GM12878 (cell line): Measurements from ENCODE around the gene NRM. TPM values are rescaled to one million over a fixed set of nuclear protein-coding genes. Genes with fewer than 3 reads are reported as not detected.

Experiments
- ATAC-seq: fragments of 200-7000 bp; cut with Tn5 transposase; 3 replicates; pipeline ENCODE4 v1.9.1; 2020; ENCODE audit warnings: mild to moderate bottlenecking, moderate library complexity
- BruUV-seq: library from RNA; stranded (reverse); fragments of 400-500 nt; replicated peaks from 2 replicates; lab custom pipeline; 2021; lab: Mats Ljungman, UMichigan
- CTCF ChIA-PET: fragments of 300-600 bp; sonication (Branson Sonifier 250); formaldehyde crosslinking; extraction: SDS; loops from one replicate; lab custom pipeline; 2021; ENCODE audit warnings: inconsistent platforms; lab: Yijun Ruan, JAX
- POLR2A ChIA-PET: fragments of 350-600 bp; formaldehyde crosslinking; extraction: SDS; loops from one replicate; lab custom pipeline; 2021; ENCODE audit warnings: inconsistent platforms; lab: Charles Lee
- RAD21 ChIA-PET: fragments of 300-600 bp; sonication (Branson Sonifier 250); formaldehyde crosslinking; loops from one replicate; lab custom pipeline; 2023; ENCODE audit warnings: antibody characterized with exemption; ENCODE audit not compliant: unreplicated experiment; lab: Charles Lee
- SMC1A ChIA-PET: fragments of 300-600 bp; sonication (Branson Sonifier 250); formaldehyde crosslinking; loops from one replicate; lab custom pipeline; 2023; ENCODE audit not compliant: unreplicated experiment, uncharacterized antibody; lab: Charles Lee
- DNase-seq: peaks from one replicate; pipeline ENCODE4 v3.0.0-alpha.2; 2011; ENCODE audit warnings: low read depth, low spot score
- FAIRE-seq: peaks from 3 replicates; lab custom pipeline; 2011; peaks lifted over from hg19 to GRCh38; lab: Jason Lieb, UNC
- H2AFZ ChIP-seq: 2 replicates; pipeline ENCODE4 v1.6.0; 2011; ENCODE audit warnings: low read depth, low read length, control low read depth; ENCODE audit not compliant: control insufficient read depth
- H3K27ac ChIP-seq: 2 replicates; pipeline ENCODE4 v1.5.1; 2011; ENCODE audit warnings: control low read depth; ENCODE audit not compliant: control insufficient read depth, insufficient read depth
- H3K27me3 ChIP-seq, 2 experiments: replicated peaks in 1 of 2; 2 replicates each; pipeline versions ENCODE4 v1.6.0 to v1.6.1; 2011; ENCODE audit warnings: low read length in 1 of 2; ENCODE audit not compliant: control insufficient read depth in 2 of 2, insufficient read depth in 2 of 2
- H3K36me3 ChIP-seq, 2 experiments: 2 replicates each; pipeline ENCODE4 v1.5.1; 2011; ENCODE audit warnings: low read length in 1 of 2; ENCODE audit not compliant: control insufficient read depth in 2 of 2, insufficient read depth in 2 of 2
- H3K4me1 ChIP-seq: 2 replicates; pipeline ENCODE4 v1.6.1; 2011; ENCODE audit warnings: mild to moderate bottlenecking, low read length, moderate library complexity, mixed read lengths; ENCODE audit not compliant: control insufficient read depth, insufficient read depth
- H3K4me2 ChIP-seq: 2 replicates; pipeline ENCODE4 v1.6.0; 2011; ENCODE audit warnings: control low read depth; ENCODE audit not compliant: control insufficient read depth, insufficient read depth
- H3K4me3 ChIP-seq: fragments of 200-600 bp; sonication (generic); 2 replicates; pipeline ENCODE4 v1.5.1; 2016
- H3K79me2 ChIP-seq: 2 replicates; pipeline ENCODE4 v1.6.0; 2011; ENCODE audit warnings: low read length; ENCODE audit not compliant: control insufficient read depth, insufficient read depth
- H3K9ac ChIP-seq: 2 replicates; pipeline ENCODE4 v1.8.0; 2011; ENCODE audit warnings: low read length, control low read depth, mixed read lengths; ENCODE audit not compliant: control insufficient read depth, insufficient read depth
- H3K9me3 ChIP-seq: replicated peaks from 3 replicates; pipeline ENCODE4 v1.5.1; 2011; ENCODE audit warnings: mild to moderate bottlenecking, low read length; ENCODE audit not compliant: control insufficient read depth, insufficient read depth
- H4K20me1 ChIP-seq: 2 replicates; pipeline ENCODE4 v1.6.0; 2011; ENCODE audit not compliant: control insufficient read depth, insufficient read depth
- BACH1 ChIP-seq: fragments of 450-650 bp; IDR thresholded peaks from 2 replicates; pipeline ENCODE4 v1.6.1; 2017; ENCODE audit warnings: mild to moderate bottlenecking, borderline replicate concordance
- FOXK2 ChIP-seq: fragments of 450-650 bp; IDR thresholded peaks from 2 replicates; pipeline ENCODE4 v1.6.1; 2017; ENCODE audit warnings: mild to moderate bottlenecking, moderate library complexity
- GATAD2B ChIP-seq: fragments of 450-650 bp; conservative IDR thresholded peaks from 2 replicates; pipeline ENCODE4 v1.6.1; 2017; ENCODE audit warnings: low read depth, mild to moderate bottlenecking, moderate library complexity
- HCFC1 ChIP-seq: fragments of 150-350 bp; IDR thresholded peaks from 2 replicates; pipeline ENCODE4 v1.6.1; 2014; ENCODE audit warnings: low read length
- HDAC2 ChIP-seq: fragments of 200-600 bp; sonication (generic); IDR thresholded peaks from 2 replicates; pipeline ENCODE4 v1.6.1; 2017
- KAT2A ChIP-seq: conservative IDR thresholded peaks from 2 replicates; pipeline ENCODE4 v1.6.1; 2011; ENCODE audit warnings: low read depth, low read length; ENCODE audit not compliant: control insufficient read depth
- MEF2B ChIP-seq: fragments of 450-650 bp; IDR thresholded peaks from 2 replicates; pipeline ENCODE4 v1.6.1; 2018; ENCODE audit warnings: mild to moderate bottlenecking, moderate library complexity; ENCODE audit not compliant: partially characterized antibody, poor library complexity, severe bottlenecking
- MXI1 ChIP-seq: fragments of 150-350 bp; IDR thresholded peaks from 2 replicates; pipeline ENCODE4 v1.6.1; 2011; ENCODE audit warnings: low read depth, mild to moderate bottlenecking, inconsistent platforms, low read length, improper control_type of control experiment
- NFXL1 ChIP-seq: fragments of 450-650 bp; IDR thresholded peaks from 2 replicates; pipeline ENCODE4 v1.6.1; 2017; ENCODE audit warnings: antibody characterized with exemption, mild to moderate bottlenecking, borderline replicate concordance
- PAX5 ChIP-seq: IDR thresholded peaks from 2 replicates; pipeline ENCODE4 v1.6.1; 2011; ENCODE audit warnings: low read depth, low read length, borderline replicate concordance
- POLR2A ChIP-seq: IDR thresholded peaks from 2 replicates; pipeline ENCODE4 v1.6.1; 2011; ENCODE audit warnings: low read depth, mild to moderate bottlenecking, low read length
- TCF3 ChIP-seq: IDR thresholded peaks from 2 replicates; pipeline ENCODE4 v1.6.1; 2012; ENCODE audit warnings: low read depth, mild to moderate bottlenecking, low read length, borderline replicate concordance; ENCODE audit not compliant: insufficient read depth
- ZNF207 ChIP-seq: fragments of 450-650 bp; IDR thresholded peaks from 2 replicates; pipeline ENCODE4 v1.6.1; 2014; ENCODE audit warnings: antibody characterized with exemption, mild to moderate bottlenecking, borderline replicate concordance
- WGBS: methylation state at CpG from one replicate; pipeline ENCODE4 v1.1.6; 2016; ENCODE audit warnings: low lambda C conversion rate; ENCODE audit not compliant: insufficient replicate concordance, insufficient coverage; ENCODE audit errors: missing lambda C conversion rate; 5-methylcytosine and 5-hydroxymethylcytosine counted together
- in situ Hi-C: fragments of 300-500 bp; cut with MboI; formaldehyde crosslinking; loops from 9 replicates; pipeline ENCODE4 v1.14.3; 2018; ENCODE audit warnings: mixed read lengths
- intact Hi-C: fragments of 100-400 bp; cut with micrococcal nuclease; formaldehyde crosslinking; loops from one replicate; pipeline ENCODE4 v1.14.2; 2022; ENCODE audit not compliant: unreplicated experiment
- polyA plus RNA-seq, 11 experiments: library from polyadenylated mRNA; depleted of rRNA in 4 of 11; unstranded in 6 of 11; stranded (reverse) in 5 of 11; fragments of >200 nt; fragmentation: Nextera tagmentation in 4 of 11; fragmentation: Illumina TruSeq in 1 of 11; extraction: Ambion mirVana in 4 of 11; extraction: Trizol in 1 of 11; gene quantifications; 1 replicate in 1 of 11; 2 replicates in 10 of 11; pipeline versions ENCODE4 v1.2.1 to v1.2.3, GENCODE V29; 2011 to 2016; ENCODE audit warnings: inconsistent platforms in 2 of 11, missing spikeins in 2 of 11, low read depth in 1 of 11
- total RNA-seq, 4 experiments: library from RNA; depleted of rRNA in 3 of 4; stranded (reverse); fragments of >200 nt in 3 of 4; fragmentation: Illumina TruSeq in 1 of 4; extraction: Trizol in 1 of 4; gene quantifications; 2 replicates each; pipeline versions ENCODE4 v1.2.1 to v1.2.3, GENCODE V29; 2013 to 2021
- TF ChIP-seq, protein P1 (sequence below): IDR thresholded peaks from 2 replicates; pipeline ENCODE4 v1.6.1; 2011; ENCODE audit warnings: low read depth, low read length, improper control_type of control experiment, borderline replicate concordance
- TF ChIP-seq, protein P2 (sequence below): fragments of 150-350 bp; IDR thresholded peaks from 2 replicates; pipeline ENCODE4 v1.6.1; 2016; ENCODE audit warnings: low read depth, low read length

Gene NRM
- total and polyA plus RNA-seq, 10 of the 15 experiments (the other 5 are each of a cell fraction or from before 2014, with no cell fraction given), result 15.4 to 46.7 (median 29.0) TPM

DNA sequence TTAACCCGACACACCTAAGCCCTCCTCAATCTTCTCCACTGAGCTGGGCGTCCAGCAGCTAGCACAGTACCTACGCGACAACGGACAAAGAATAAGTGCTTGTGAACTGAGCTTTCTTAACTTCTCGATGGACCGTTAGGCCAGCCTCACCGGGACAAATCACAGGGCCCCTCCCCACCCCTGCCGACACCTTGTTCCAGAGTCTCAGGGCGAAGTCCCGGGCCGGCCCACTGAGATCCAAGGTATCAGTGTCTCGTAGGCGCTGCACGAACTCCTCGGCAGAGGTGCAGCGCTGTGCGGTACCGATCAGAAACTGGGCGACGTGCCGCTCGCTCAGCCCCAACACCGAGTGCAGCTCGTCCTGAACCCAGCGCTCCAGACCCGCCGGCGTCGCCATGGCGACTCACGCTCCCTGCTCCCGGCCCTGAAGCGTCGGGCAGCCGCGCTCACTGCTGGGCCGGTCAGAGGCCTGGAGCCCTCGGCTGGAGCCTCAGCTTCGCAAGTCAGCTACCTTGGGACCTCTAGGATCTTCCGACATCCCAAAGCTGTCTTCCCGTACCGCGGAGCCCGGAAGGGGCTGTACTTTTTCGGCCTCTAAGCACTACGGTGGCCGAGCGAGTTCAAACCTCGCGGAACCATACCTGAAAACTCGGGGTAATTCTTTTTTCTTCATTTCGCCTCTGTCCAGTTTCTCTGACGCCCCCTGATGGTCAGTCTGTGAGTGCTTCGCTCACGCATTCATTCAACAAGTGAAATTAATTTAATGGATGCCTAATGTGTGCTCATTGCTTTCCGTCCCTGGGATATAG lies 18.1 kb downstream of the NRM start, which contains the start of gene DHX16 (continued):
- TF ChIP-seq, protein P1, sequence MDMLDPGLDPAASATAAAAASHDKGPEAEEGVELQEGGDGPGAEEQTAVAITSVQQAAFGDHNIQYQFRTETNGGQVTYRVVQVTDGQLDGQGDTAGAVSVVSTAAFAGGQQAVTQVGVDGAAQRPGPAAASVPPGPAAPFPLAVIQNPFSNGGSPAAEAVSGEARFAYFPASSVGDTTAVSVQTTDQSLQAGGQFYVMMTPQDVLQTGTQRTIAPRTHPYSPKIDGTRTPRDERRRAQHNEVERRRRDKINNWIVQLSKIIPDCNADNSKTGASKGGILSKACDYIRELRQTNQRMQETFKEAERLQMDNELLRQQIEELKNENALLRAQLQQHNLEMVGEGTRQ, result no peak
- no peak for TF ChIP-seq FOXK2
- peak; percentile 49; the same call in 1 of the 2 replicates for TF ChIP-seq BACH1
- no peak for TF ChIP-seq GATAD2B
- no peak for TF ChIP-seq MEF2B
- TF ChIP-seq ZNF207, result peak; percentile 88
- TF ChIP-seq POLR2A, result peak; percentile 70
- no peak for TF ChIP-seq HDAC2

DNA sequence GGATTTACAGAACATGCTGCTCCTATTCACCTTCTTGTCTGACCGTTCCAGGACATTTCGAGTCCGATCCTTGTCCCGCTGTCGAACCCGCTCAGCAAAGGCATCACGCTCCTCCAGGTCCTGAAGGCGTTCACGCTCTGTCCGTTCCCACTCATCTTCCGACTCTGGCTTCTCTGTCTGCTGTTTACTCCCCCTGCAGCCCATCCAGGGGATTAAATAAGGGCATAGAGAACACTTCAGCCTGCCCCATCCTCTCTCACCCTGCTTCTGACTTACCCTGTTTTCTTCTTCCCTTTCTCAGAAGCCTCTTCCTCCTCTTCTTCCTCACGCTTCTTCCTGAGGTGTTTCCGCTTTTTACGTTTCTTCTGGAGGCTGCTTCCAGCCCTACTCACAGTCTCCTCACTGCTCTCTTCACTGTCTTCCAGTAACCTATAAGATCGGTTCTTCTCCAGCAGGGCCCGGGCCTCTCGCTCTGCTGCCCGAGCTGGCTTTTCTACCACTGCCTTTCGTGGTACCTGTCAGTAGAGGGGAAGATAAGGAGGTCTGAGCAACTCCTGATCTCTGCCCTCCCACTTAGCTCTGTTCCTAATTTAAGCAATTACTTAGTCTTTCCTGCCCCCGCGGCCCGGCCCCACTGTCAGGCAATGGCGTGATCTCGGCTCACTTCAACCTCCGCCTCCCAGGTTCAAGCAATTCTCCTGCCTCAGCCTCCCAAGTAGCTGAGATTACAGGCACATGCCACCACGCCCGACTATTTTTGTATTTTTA lies 19.8 kb downstream of the NRM start:
- no peak overlapping the region for H3K27ac ChIP-seq
- ChIA-PET SMC1A (interaction anchor here (0.7 to 1.9 kb wide), 3 partner anchors 19 to 217 kb away, joined by 3 to 6 read pairs (median 4); no protein-coding TSS in a partner anchor), RAD21 (no interaction called here), POLR2A (no interaction called here), CTCF (interaction anchor here (1.0 to 7.7 kb wide), 4 partner anchors 52 to 139 kb away, joined by 3 to 67 read pairs (median 12); no protein-coding TSS in a partner anchor)
- ATAC-seq, result no peak
- H3K36me3 ChIP-seq, result peaks cover 0 to 12% of the 10 kb centered on the region in 2 experiments; a peak in 2 of 4 replicates
- no peaks in the 10 kb centered on the region for H4K20me1 ChIP-seq
- peaks cover 14% of the 10 kb centered on the region for H3K79me2 ChIP-seq
- WGBS, result 94% methylated on average over 27 of the region's 27 CpGs
- no peak for FAIRE-seq
- peaks cover 8% of the 10 kb centered on the region for H3K4me1 ChIP-seq
- no peaks in the 10 kb centered on the region for H3K9me3 ChIP-seq
- H2AFZ ChIP-seq, result no peak overlapping the region
- no peaks in the 10 kb centered on the region for H3K27me3 ChIP-seq
- in situ Hi-C loops, result loop anchor here (5.0 kb wide), 1 partner anchor 189 kb away; no protein-coding TSS in a partner anchor
- H3K9ac ChIP-seq, result no peak overlapping the region
- DNase-seq, result no peak
- H3K4me3 ChIP-seq, result no peak overlapping the region
- no peak overlapping the region for H3K4me2 ChIP-seq
- BruUV-seq, result TSS peak; percentile 49
- intact Hi-C loops, result loop anchor here (5.0 kb wide), 1 partner anchor 129 kb away; no protein-coding TSS in a partner anchor
- no peak for TF ChIP-seq PAX5
- no peak for TF ChIP-seq MXI1
- TF ChIP-seq HCFC1, result no peak
- no peak for TF ChIP-seq NFXL1
- no peak for TF ChIP-seq TCF3
- TF ChIP-seq, protein P2, sequence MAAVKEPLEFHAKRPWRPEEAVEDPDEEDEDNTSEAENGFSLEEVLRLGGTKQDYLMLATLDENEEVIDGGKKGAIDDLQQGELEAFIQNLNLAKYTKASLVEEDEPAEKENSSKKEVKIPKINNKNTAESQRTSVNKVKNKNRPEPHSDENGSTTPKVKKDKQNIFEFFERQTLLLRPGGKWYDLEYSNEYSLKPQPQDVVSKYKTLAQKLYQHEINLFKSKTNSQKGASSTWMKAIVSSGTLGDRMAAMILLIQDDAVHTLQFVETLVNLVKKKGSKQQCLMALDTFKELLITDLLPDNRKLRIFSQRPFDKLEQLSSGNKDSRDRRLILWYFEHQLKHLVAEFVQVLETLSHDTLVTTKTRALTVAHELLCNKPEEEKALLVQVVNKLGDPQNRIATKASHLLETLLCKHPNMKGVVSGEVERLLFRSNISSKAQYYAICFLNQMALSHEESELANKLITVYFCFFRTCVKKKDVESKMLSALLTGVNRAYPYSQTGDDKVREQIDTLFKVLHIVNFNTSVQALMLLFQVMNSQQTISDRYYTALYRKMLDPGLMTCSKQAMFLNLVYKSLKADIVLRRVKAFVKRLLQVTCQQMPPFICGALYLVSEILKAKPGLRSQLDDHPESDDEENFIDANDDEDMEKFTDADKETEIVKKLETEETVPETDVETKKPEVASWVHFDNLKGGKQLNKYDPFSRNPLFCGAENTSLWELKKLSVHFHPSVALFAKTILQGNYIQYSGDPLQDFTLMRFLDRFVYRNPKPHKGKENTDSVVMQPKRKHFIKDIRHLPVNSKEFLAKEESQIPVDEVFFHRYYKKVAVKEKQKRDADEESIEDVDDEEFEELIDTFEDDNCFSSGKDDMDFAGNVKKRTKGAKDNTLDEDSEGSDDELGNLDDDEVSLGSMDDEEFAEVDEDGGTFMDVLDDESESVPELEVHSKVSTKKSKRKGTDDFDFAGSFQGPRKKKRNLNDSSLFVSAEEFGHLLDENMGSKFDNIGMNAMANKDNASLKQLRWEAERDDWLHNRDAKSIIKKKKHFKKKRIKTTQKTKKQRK, result no peak
- TF ChIP-seq KAT2A, result no peak
